Testis (tissue), 2 donors: ENCODE measurements around the gene MISP.

Source experiments
- POLR2A ChIP-seq: fragments of 450-650 bp; IDR thresholded peaks from one replicate; pipeline ENCODE4 v1.6.1; 2017; ENCODE audit warnings: antibody characterized with exemption, mild to moderate bottlenecking, moderate library complexity
- TF ChIP-seq, protein P1 (sequence below), 3 experiments: fragments of 450-650 bp in 2 of 3; fragments of 200-600 bp in 1 of 3; sonication (generic) in 1 of 3; IDR thresholded peaks; one replicate each; pipeline ENCODE4 v1.5.1; 2016 to 2019; ENCODE audit warnings: antibody characterized with exemption in 3 of 3, mild to moderate bottlenecking in 2 of 3, moderate library complexity in 1 of 3

DNA sequence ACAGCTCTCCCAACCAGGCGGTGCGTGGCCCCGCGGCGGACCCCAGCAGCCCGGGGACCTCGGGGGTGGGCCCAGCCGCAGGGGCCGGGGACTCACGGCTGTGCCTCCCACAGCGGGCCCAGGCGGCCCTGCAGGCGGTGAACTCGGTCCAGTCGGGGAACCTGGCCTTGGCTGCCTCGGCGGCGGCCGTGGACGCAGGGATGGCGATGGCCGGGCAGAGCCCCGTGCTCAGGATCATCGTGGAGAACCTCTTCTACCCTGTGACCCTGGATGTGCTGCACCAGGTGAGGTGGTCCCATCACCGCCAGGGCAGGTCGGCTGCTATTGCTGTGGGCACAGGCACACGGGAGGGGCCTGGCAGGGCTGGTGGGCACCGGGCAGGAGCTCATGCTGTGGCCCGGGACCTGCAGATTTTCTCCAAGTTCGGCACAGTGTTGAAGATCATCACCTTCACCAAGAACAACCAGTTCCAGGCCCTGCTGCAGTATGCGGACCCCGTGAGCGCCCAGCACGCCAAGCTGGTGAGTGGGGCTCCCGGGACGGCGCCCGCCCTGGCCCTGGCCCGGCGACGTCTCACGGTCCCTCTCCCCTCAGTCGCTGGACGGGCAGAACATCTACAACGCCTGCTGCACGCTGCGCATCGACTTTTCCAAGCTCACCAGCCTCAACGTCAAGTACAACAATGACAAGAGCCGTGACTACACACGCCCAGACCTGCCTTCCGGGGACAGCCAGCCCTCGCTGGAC lies 53.7 kb downstream of the MISP start:
- TF ChIP-seq, protein P1, sequence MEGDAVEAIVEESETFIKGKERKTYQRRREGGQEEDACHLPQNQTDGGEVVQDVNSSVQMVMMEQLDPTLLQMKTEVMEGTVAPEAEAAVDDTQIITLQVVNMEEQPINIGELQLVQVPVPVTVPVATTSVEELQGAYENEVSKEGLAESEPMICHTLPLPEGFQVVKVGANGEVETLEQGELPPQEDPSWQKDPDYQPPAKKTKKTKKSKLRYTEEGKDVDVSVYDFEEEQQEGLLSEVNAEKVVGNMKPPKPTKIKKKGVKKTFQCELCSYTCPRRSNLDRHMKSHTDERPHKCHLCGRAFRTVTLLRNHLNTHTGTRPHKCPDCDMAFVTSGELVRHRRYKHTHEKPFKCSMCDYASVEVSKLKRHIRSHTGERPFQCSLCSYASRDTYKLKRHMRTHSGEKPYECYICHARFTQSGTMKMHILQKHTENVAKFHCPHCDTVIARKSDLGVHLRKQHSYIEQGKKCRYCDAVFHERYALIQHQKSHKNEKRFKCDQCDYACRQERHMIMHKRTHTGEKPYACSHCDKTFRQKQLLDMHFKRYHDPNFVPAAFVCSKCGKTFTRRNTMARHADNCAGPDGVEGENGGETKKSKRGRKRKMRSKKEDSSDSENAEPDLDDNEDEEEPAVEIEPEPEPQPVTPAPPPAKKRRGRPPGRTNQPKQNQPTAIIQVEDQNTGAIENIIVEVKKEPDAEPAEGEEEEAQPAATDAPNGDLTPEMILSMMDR (IDR thresholded peaks at IDR 0.05) = no peak
- TF ChIP-seq POLR2A = no peak
